ENCODE measurements around the gene OTX2. TPM values are rescaled to one million over a fixed set of nuclear protein-coding genes. Genes with fewer than 3 reads are reported as not detected.

OTX2 gene
- polyA plus RNA-seq, 2 of the 4 experiments (the other 2 are of a cell fraction) = not detected

- DNase-seq (ENCODE audit: low read depth in 1 of 2, low spot score in 1 of 2) = no peak
- H3K4me1 ChIP-seq = no peaks in the 10 kb centered on the region
- H3K4me2 ChIP-seq = no peak overlapping the region
- H3K9me3 ChIP-seq = no peaks in the 10 kb centered on the region
- FAIRE-seq = no peak
- ATAC-seq = no peak
- ChIA-PET CTCF (no interaction called here), POLR2A (no interaction called here)
- no peak overlapping the region for H3K27ac ChIP-seq
- TF ChIP-seq SREBF2 (IDR thresholded peaks at IDR 0.05) (no peak), ZNF302 (CRISPR knock-in tag; IDR thresholded peaks at IDR 0.05) (no peak), EP300 (IDR thresholded peaks at IDR 0.05) (no peak), HEYL (CRISPR knock-in tag; IDR thresholded peaks at IDR 0.05) (no peak), EHMT2 (IDR thresholded peaks at IDR 0.05; ENCODE audit: low read depth) (no peak), PHF8 (IDR thresholded peaks at IDR 0.05; ENCODE audit: borderline replicate concordance, low read depth) (no peak), CTCF (IDR thresholded peaks at IDR 0.05) (no peak), CBX2 (IDR thresholded peaks at IDR 0.05; ENCODE audit: borderline replicate concordance, low read depth) (no peak), JUNB (IDR thresholded peaks at IDR 0.05) (no peak), RARB (CRISPR knock-in tag; IDR thresholded peaks at IDR 0.05) (no peak), POLR2A (IDR thresholded peaks at IDR 0.05; ENCODE audit: low read length) (no peak), KDM5A (IDR thresholded peaks at IDR 0.05) (no peak), HOXB13 (CRISPR knock-in tag; IDR thresholded peaks at IDR 0.05; ENCODE audit: low read depth) (no peak), MYC (IDR thresholded peaks at IDR 0.05; ENCODE audit: borderline replicate concordance, low read length) (no peak)
- TF ChIP-seq, protein P1, sequence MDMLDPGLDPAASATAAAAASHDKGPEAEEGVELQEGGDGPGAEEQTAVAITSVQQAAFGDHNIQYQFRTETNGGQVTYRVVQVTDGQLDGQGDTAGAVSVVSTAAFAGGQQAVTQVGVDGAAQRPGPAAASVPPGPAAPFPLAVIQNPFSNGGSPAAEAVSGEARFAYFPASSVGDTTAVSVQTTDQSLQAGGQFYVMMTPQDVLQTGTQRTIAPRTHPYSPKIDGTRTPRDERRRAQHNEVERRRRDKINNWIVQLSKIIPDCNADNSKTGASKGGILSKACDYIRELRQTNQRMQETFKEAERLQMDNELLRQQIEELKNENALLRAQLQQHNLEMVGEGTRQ (IDR thresholded peaks at IDR 0.05) = no peak
- TF ChIP-seq, protein P2, sequence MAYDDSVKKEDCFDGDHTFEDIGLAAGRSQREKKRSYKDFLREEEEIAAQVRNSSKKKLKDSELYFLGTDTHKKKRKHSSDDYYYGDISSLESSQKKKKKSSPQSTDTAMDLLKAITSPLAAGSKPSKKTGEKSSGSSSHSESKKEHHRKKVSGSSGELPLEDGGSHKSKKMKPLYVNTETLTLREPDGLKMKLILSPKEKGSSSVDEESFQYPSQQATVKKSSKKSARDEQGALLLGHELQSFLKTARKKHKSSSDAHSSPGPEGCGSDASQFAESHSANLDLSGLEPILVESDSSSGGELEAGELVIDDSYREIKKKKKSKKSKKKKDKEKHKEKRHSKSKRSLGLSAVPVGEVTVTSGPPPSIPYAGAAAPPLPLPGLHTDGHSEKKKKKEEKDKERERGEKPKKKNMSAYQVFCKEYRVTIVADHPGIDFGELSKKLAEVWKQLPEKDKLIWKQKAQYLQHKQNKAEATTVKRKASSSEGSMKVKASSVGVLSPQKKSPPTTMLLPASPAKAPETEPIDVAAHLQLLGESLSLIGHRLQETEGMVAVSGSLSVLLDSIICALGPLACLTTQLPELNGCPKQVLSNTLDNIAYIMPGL (CRISPR knock-in tag; IDR thresholded peaks at IDR 0.05; ENCODE audit: borderline replicate concordance) = no peak
- no peak overlapping the region for H3K4me3 ChIP-seq
- 62% methylated on average over 2 of the region's 2 CpGs for WGBS (ENCODE audit: missing lambda C conversion rate)
These were observed 50.6 kb downstream of the OTX2 start for GRCh38 chr14:56759633-56760032.

- ATAC-seq = no peak
- Histone ChIP-seq H3K4me2 (no peak overlapping the region), H3K9me3 (no peaks in the 10 kb centered on the region), H3K4me3 (no peak overlapping the region), H3K27ac (no peak overlapping the region), H3K4me1 (no peaks in the 10 kb centered on the region)
- TF ChIP-seq, protein P3, sequence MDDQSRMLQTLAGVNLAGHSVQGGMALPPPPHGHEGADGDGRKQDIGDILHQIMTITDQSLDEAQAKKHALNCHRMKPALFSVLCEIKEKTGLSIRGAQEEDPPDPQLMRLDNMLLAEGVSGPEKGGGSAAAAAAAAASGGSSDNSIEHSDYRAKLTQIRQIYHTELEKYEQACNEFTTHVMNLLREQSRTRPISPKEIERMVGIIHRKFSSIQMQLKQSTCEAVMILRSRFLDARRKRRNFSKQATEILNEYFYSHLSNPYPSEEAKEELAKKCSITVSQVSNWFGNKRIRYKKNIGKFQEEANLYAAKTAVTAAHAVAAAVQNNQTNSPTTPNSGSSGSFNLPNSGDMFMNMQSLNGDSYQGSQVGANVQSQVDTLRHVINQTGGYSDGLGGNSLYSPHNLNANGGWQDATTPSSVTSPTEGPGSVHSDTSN (IDR thresholded peaks at IDR 0.05) = no peak
- no peak for FAIRE-seq
- 75% methylated on average over 5 of the region's 5 CpGs for WGBS (ENCODE audit: missing lambda C conversion rate)
- CTCF ChIA-PET = no interaction called here
- POLR2A ChIA-PET = no interaction called here
- no peak for DNase-seq (ENCODE audit: low read depth in 1 of 2, low spot score in 1 of 2)
These were observed 51.2 kb downstream of the OTX2 start for GRCh38 chr14:56759094-56759493.

GRCh38 chr14:56754921-56755320 is 55.4 kb downstream of the OTX2 start:
- CTCF ChIA-PET = no interaction called here

More at GRCh38 chr14:56754921-56755320, 55.4 kb downstream of the OTX2 start:
- no peak overlapping the region for H3K4me3 ChIP-seq
- 12% methylated on average over 3 of the region's 3 CpGs for WGBS (ENCODE audit: missing lambda C conversion rate)
- H3K27ac ChIP-seq = no peak overlapping the region
- no peak for DNase-seq (ENCODE audit: low read depth in 1 of 2, low spot score in 1 of 2)
- no peak overlapping the region for H3K4me2 ChIP-seq
- POLR2A ChIA-PET = no interaction called here
- no peak for FAIRE-seq
- no peaks in the 10 kb centered on the region for H3K4me1 ChIP-seq
- no peak; a peak in 1 of 6 replicates for ATAC-seq
- TF ChIP-seq NR3C1 (IDR thresholded peaks at IDR 0.05) = no peak
- no peak for TF ChIP-seq BCL3 (IDR thresholded peaks at IDR 0.05)
- TF ChIP-seq TP53 (CRISPR knock-in tag; IDR thresholded peaks at IDR 0.05) = no peak
- TF ChIP-seq TFCP2L1 (CRISPR knock-in tag; IDR thresholded peaks at IDR 0.05) = no peak
- TF ChIP-seq, protein P4, sequence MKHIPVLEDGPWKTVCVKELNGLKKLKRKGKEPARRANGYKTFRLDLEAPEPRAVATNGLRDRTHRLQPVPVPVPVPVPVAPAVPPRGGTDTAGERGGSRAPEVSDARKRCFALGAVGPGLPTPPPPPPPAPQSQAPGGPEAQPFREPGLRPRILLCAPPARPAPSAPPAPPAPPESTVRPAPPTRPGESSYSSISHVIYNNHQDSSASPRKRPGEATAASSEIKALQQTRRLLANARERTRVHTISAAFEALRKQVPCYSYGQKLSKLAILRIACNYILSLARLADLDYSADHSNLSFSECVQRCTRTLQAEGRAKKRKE (CRISPR knock-in tag; IDR thresholded peaks at IDR 0.05; ENCODE audit: low read depth) = no peak
- no peak for TF ChIP-seq CEBPB (IDR thresholded peaks at IDR 0.05)
- no peak for TF ChIP-seq CBX2 (IDR thresholded peaks at IDR 0.05; ENCODE audit: borderline replicate concordance, low read depth)
- H3K9me3 ChIP-seq = no peaks in the 10 kb centered on the region
